Keratinocyte (primary cell): ENCODE results near the gene TPRX1.
"Not testable (repeated sequence)": the region's sequence is repeated elsewhere in the genome, so short reads cannot be mapped to it uniquely, and the experiment has no call there.

Experiments
- CTCF ChIP-seq, 3 experiments: IDR thresholded peaks in 1 of 3; conservative IDR thresholded peaks in 1 of 3; optimal IDR thresholded peaks in 1 of 3; 2 replicates in 2 of 3; 3 replicates in 1 of 3; pipeline versions ENCODE3 to v1.5.1; 2011; ENCODE audit warnings: low read length in 3 of 3, mild to moderate bottlenecking in 3 of 3, moderate library complexity in 2 of 3, control low read depth in 1 of 3, inconsistent platforms in 1 of 3; ENCODE audit not compliant: insufficient read depth in 2 of 3; ENCODE audit errors: extremely low read depth in 1 of 3
- EZH2 ChIP-seq: IDR thresholded peaks from one replicate; pipeline ENCODE4 v1.6.1; 2012; ENCODE audit warnings: inconsistent platforms, mild to moderate bottlenecking, low read length, moderate library complexity

GRCh38 chr19:47804451-47804850, at the start of gene TPRX1:
- not testable (repeated sequence) for TF ChIP-seq EZH2; CTCF (optimal IDR thresholded peaks at IDR 0.05 in 1 of 3, IDR thresholded peaks at IDR 0.05 in 1 of 3, conservative IDR thresholded peaks at IDR 0.05 in 1 of 3; ENCODE audit: extremely low read depth in 1 of 3, insufficient read depth in 2 of 3, low read length in 3 of 3)
